HEK293T (cell line): ENCODE data around the gene PTEN.

Source experiments
- FOXA1 ChIP-seq: fragments of 450-650 bp; IDR thresholded peaks from 2 replicates; pipeline ENCODE4 v1.6.1; 2016; ENCODE audit warnings: mild to moderate bottlenecking
- FOXM1 ChIP-seq: fragments of 450-650 bp; IDR thresholded peaks from 2 replicates; pipeline ENCODE4 v1.6.1; 2017; ENCODE audit warnings: mild to moderate bottlenecking, borderline replicate concordance
- LEF1 ChIP-seq: fragments of 450-650 bp; IDR thresholded peaks from 2 replicates; pipeline ENCODE4 v1.6.1; 2017; ENCODE audit warnings: mild to moderate bottlenecking, borderline replicate concordance
- NFRKB ChIP-seq: fragments of 450-650 bp; IDR thresholded peaks from 2 replicates; pipeline ENCODE4 v1.6.1; 2016; ENCODE audit warnings: mild to moderate bottlenecking, moderate library complexity
- SUZ12 ChIP-seq: fragments of 450-650 bp; IDR thresholded peaks from 2 replicates; pipeline ENCODE4 v1.6.1; 2016; ENCODE audit warnings: mild to moderate bottlenecking
- TF ChIP-seq, protein P1 (sequence below): fragments of 450-650 bp; IDR thresholded peaks from 2 replicates; pipeline ENCODE4 v1.6.1; 2016

GRCh38 chr10:87916515-87916914 is 53.1 kb downstream of the PTEN start:
- no peak for TF ChIP-seq LEF1
- TF ChIP-seq SUZ12 = no peak
- TF ChIP-seq NFRKB = no peak
- TF ChIP-seq FOXM1 = no peak
- no peak for TF ChIP-seq FOXA1
- TF ChIP-seq, protein P1, sequence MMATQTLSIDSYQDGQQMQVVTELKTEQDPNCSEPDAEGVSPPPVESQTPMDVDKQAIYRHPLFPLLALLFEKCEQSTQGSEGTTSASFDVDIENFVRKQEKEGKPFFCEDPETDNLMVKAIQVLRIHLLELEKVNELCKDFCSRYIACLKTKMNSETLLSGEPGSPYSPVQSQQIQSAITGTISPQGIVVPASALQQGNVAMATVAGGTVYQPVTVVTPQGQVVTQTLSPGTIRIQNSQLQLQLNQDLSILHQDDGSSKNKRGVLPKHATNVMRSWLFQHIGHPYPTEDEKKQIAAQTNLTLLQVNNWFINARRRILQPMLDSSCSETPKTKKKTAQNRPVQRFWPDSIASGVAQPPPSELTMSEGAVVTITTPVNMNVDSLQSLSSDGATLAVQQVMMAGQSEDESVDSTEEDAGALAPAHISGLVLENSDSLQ = no peak
